Skeletal muscle tissue (tissue), 4 donors: ENCODE measurements around the gene RFT1. TPM values are rescaled to one million over a fixed set of nuclear protein-coding genes. Genes with fewer than 3 reads are reported as not detected.

Source experiments
- H3K27ac ChIP-seq: one replicate; pipeline ENCODE4 v1.7.0; 2013; ENCODE audit warnings: mild to moderate bottlenecking, low read depth, low read length, inconsistent platforms
- H3K27me3 ChIP-seq, 3 donors: one replicate each; pipeline ENCODE4 v1.7.0; 2013; ENCODE audit warnings: low read length in 3 of 3; ENCODE audit not compliant: control insufficient read depth in 3 of 3, insufficient read depth in 3 of 3
- H3K36me3 ChIP-seq, 3 donors: one replicate each; pipeline ENCODE4 v1.7.0; 2013; ENCODE audit warnings: low read length in 3 of 3; ENCODE audit not compliant: control insufficient read depth in 3 of 3, insufficient read depth in 3 of 3
- H3K4me1 ChIP-seq, 3 donors: one replicate each; pipeline ENCODE4 v1.7.0; 2013; ENCODE audit warnings: low read length in 3 of 3, mild to moderate bottlenecking in 3 of 3; ENCODE audit not compliant: control insufficient read depth in 3 of 3, insufficient read depth in 3 of 3
- H3K4me3 ChIP-seq, 3 donors: one replicate each; pipeline ENCODE4 v1.7.0; 2013; ENCODE audit warnings: low read length in 3 of 3
- H3K9ac ChIP-seq, 3 donors: one replicate each; pipeline ENCODE4 v1.7.0; 2013; ENCODE audit warnings: low read length in 3 of 3, mild to moderate bottlenecking in 3 of 3, moderate library complexity in 2 of 3, low read depth in 1 of 3
- H3K9me3 ChIP-seq, 3 donors: one replicate each; pipeline ENCODE4 v1.7.0; 2013; ENCODE audit warnings: low read length in 3 of 3; ENCODE audit not compliant: control insufficient read depth in 3 of 3
- total RNA-seq: library from RNA; depleted of rRNA; stranded (reverse); fragments of >200 nt; gene quantifications from one replicate; pipeline ENCODE4 v1.2.3, GENCODE V29; 2014
- donor health status: Osteomylitis.

Gene RFT1
- total RNA-seq, 1 donor from 2014 or later, result 8.4 TPM

- H3K27me3 ChIP-seq, result no peaks in the 10 kb centered on the region
- H3K9me3 ChIP-seq, result no peaks in the 10 kb centered on the region
- H3K9ac ChIP-seq, result no peak overlapping the region
- H3K4me1 ChIP-seq, result no peaks in the 10 kb centered on the region
- peaks cover 34 to 50% (median 42%) of the 10 kb centered on the region in 3 donors for H3K36me3 ChIP-seq
- no peak overlapping the region for H3K27ac ChIP-seq
- H3K4me3 ChIP-seq, result no peak overlapping the region
Measured at GRCh38 chr3:53092942-53093341, 37.3 kb downstream of the RFT1 start.

GRCh38 chr3:53092216-53092615, 38.0 kb downstream of the RFT1 start:
- Histone ChIP-seq H3K36me3 (peaks cover 34 to 50% (median 42%) of the 10 kb centered on the region in 3 donors), H3K4me1 (no peaks in the 10 kb centered on the region), H3K4me3 (no peak overlapping the region), H3K9me3 (no peaks in the 10 kb centered on the region), H3K9ac (no peak overlapping the region), H3K27me3 (no peaks in the 10 kb centered on the region), H3K27ac (no peak overlapping the region)

GRCh38 chr3:53091011-53091410, 39.2 kb downstream of the RFT1 start:
- H3K9ac ChIP-seq, result no peak overlapping the region
- H3K4me3 ChIP-seq, result no peak overlapping the region
- no peaks in the 10 kb centered on the region for H3K9me3 ChIP-seq
- no peak overlapping the region for H3K27ac ChIP-seq
- H3K27me3 ChIP-seq, result no peaks in the 10 kb centered on the region
- peaks cover 34 to 50% (median 40%) of the 10 kb centered on the region in 3 donors for H3K36me3 ChIP-seq
- H3K4me1 ChIP-seq, result no peaks in the 10 kb centered on the region

GRCh38 chr3:53089511-53089910, 40.7 kb downstream of the RFT1 start:
- H3K27ac ChIP-seq, result no peak overlapping the region
- no peak overlapping the region for H3K9ac ChIP-seq
- H3K27me3 ChIP-seq, result no peaks in the 10 kb centered on the region
- no peaks in the 10 kb centered on the region for H3K9me3 ChIP-seq
- no peaks in the 10 kb centered on the region for H3K4me1 ChIP-seq
- H3K4me3 ChIP-seq, result no peak overlapping the region
- H3K36me3 ChIP-seq, result peaks cover 34 to 44% (median 36%) of the 10 kb centered on the region in 3 donors

- Histone ChIP-seq H3K27me3 (no peaks in the 10 kb centered on the region), H3K9me3 (no peaks in the 10 kb centered on the region), H3K36me3 (peaks cover 11 to 14% (median 14%) of the 10 kb centered on the region in 3 donors), H3K4me3 (no peak overlapping the region), H3K27ac (no peak overlapping the region), H3K9ac (no peak overlapping the region), H3K4me1 (peaks cover 0 to 9% (median 0%) of the 10 kb centered on the region in 3 donors)
Measured at GRCh38 chr3:53085476-53085875, 44.8 kb downstream of the RFT1 start.

- Histone ChIP-seq H3K27ac (no peak overlapping the region), H3K4me1 (peaks cover 0 to 9% (median 0%) of the 10 kb centered on the region in 3 donors), H3K4me3 (no peak overlapping the region), H3K9ac (no peak overlapping the region), H3K36me3 (peaks cover under 1 to 5% (median 4%) of the 10 kb centered on the region in 3 donors), H3K27me3 (no peaks in the 10 kb centered on the region), H3K9me3 (no peaks in the 10 kb centered on the region)
Measured at GRCh38 chr3:53084310-53085001, 45.8 kb downstream of the RFT1 start.

- Histone ChIP-seq H3K36me3 (no peaks in the 10 kb centered on the region), H3K27me3 (no peaks in the 10 kb centered on the region), H3K9me3 (no peaks in the 10 kb centered on the region), H3K4me1 (peaks cover 0 to 9% (median 0%) of the 10 kb centered on the region in 3 donors), H3K9ac (no peak overlapping the region), H3K27ac (no peak overlapping the region), H3K4me3 (no peak overlapping the region)
Measured at GRCh38 chr3:53083949-53084309, 46.3 kb downstream of the RFT1 start.

- Histone ChIP-seq H3K9ac (no peak overlapping the region), H3K36me3 (no peaks in the 10 kb centered on the region), H3K27me3 (no peaks in the 10 kb centered on the region), H3K27ac (no peak overlapping the region), H3K4me3 (no peak overlapping the region), H3K9me3 (no peaks in the 10 kb centered on the region), H3K4me1 (peaks cover 0 to 9% (median 0%) of the 10 kb centered on the region in 3 donors)
Measured at GRCh38 chr3:53083521-53083920, 46.7 kb downstream of the RFT1 start.

GRCh38 chr3:53082736-53083135, 47.5 kb downstream of the RFT1 start:
- Histone ChIP-seq H3K4me1 (peaks cover 0 to 9% (median 0%) of the 10 kb centered on the region in 3 donors), H3K27ac (no peak overlapping the region), H3K4me3 (no peak overlapping the region), H3K27me3 (no peaks in the 10 kb centered on the region), H3K36me3 (no peaks in the 10 kb centered on the region), H3K9ac (no peak overlapping the region), H3K9me3 (no peaks in the 10 kb centered on the region)

GRCh38 chr3:53081318-53081717, 48.9 kb downstream of the RFT1 start:
- Histone ChIP-seq H3K27me3 (no peaks in the 10 kb centered on the region), H3K4me1 (peaks cover 0 to 9% (median 0%) of the 10 kb centered on the region in 3 donors), H3K36me3 (no peaks in the 10 kb centered on the region), H3K9ac (no peak overlapping the region), H3K9me3 (no peaks in the 10 kb centered on the region), H3K4me3 (no peak overlapping the region), H3K27ac (no peak overlapping the region)
